Hindlimb muscle (tissue), 1 donor: ENCODE data around the gene VDAC1. TPM values are rescaled to one million over a fixed set of nuclear protein-coding genes. Genes with fewer than 3 reads are reported as not detected.
A peak's percentile ranks its signal among the peaks of the same experiment; 100 is the strongest.
"Not testable (repeated sequence)": the region's sequence is repeated elsewhere in the genome, so short reads cannot be mapped to it uniquely, and the experiment has no call there.

ENCODE experiments used
- DNase-seq: peaks from one replicate; pipeline ENCODE4 v3.0.0-alpha.2; 2013
- polyA plus RNA-seq: library from polyadenylated mRNA; unstranded; fragments of 120-200 nt; gene quantifications from one replicate; pipeline ENCODE4 v1.2.1, GENCODE V29; 2013; ENCODE audit not compliant: insufficient read length

Gene VDAC1
- polyA plus RNA-seq: 208 TPM

GRCh38 chr5:134004626-134005416 lies at the start of gene VDAC1:
Gene VDAC1, minus strand, starts transcription at chr5:134004975. Its CDS starts 11,963 bp downstream, at chr5:133993012.
- peak; percentile 89 for DNase-seq

GRCh38 chr5:134053840-134054338 lies 49.1 kb upstream of the VDAC1 start:
- no peak for DNase-seq

GRCh38 chr5:134053314-134053839 lies 48.6 kb upstream of the VDAC1 start:
- DNase-seq: no peak

GRCh38 chr5:134051305-134051704 lies 46.5 kb upstream of the VDAC1 start:
- no peak for DNase-seq

GRCh38 chr5:134048864-134049263 lies 44.1 kb upstream of the VDAC1 start:
- DNase-seq: no peak

- no peak for DNase-seq
Measured at GRCh38 chr5:134047687-134048056, 42.9 kb upstream of the VDAC1 start.

- DNase-seq: no peak
Measured at GRCh38 chr5:134046801-134047686, 42.3 kb upstream of the VDAC1 start.

GRCh38 chr5:134046330-134046729 lies 41.6 kb upstream of the VDAC1 start:
- no peak for DNase-seq

- no peak for DNase-seq
Measured at GRCh38 chr5:134043793-134044792, 39.3 kb upstream of the VDAC1 start.

- DNase-seq: no peak
Measured at GRCh38 chr5:134041570-134042411, 37.0 kb upstream of the VDAC1 start.

GRCh38 chr5:134038138-134038537 lies 33.4 kb upstream of the VDAC1 start:
- no peak for DNase-seq

GRCh38 chr5:134037160-134037559 lies 32.4 kb upstream of the VDAC1 start:
- no peak for DNase-seq

- DNase-seq: no peak
Measured at GRCh38 chr5:134034326-134034725, 29.6 kb upstream of the VDAC1 start.

GRCh38 chr5:134030303-134030964 lies 25.7 kb upstream of the VDAC1 start:
- DNase-seq: not testable (repeated sequence)

GRCh38 chr5:134029156-134029555 lies 24.4 kb upstream of the VDAC1 start:
- no peak for DNase-seq

GRCh38 chr5:134028496-134028895 lies 23.7 kb upstream of the VDAC1 start:
- DNase-seq: no peak

- no peak for DNase-seq
Measured at GRCh38 chr5:134027288-134027615, 22.5 kb upstream of the VDAC1 start.

GRCh38 chr5:134026521-134027287 lies 21.9 kb upstream of the VDAC1 start:
- DNase-seq: no peak

- no peak for DNase-seq
Measured at GRCh38 chr5:134025786-134026185, 21.0 kb upstream of the VDAC1 start.

- DNase-seq: no peak
Measured at GRCh38 chr5:134024811-134025210, 20.0 kb upstream of the VDAC1 start.
